ENCODE measurements around the gene KLHL29. TPM values are rescaled to one million over a fixed set of nuclear protein-coding genes. Genes with fewer than 3 reads are reported as not detected.

Gene KLHL29
- total and polyA plus RNA-seq, 2 donors (not counting 3 experiments of a cell fraction or from before 2014, with no cell fraction given), result 4.6 to 12.7 TPM

DNA sequence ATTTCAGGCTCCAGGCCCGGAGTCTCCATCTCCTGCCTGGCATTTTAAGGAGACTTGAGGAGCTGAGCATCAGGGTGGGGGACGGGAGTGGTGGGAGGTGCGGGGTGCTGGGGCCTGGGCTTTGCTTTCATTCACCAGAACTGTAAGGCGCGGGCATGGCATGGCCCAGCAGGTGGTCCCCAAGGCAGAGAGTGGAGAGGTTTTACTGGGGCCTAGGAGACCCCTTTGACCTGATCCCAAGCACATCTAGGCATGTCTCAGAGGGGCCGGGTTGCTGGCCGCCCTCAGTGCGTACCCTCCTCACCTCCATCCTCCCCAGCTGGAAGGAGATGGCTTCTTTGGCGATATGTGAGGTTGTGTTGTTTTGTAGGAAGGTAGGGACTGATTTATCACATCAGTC, 172.5 kb downstream of the KLHL29 start:
- no peaks in the 10 kb centered on the region for H3K9me1 ChIP-seq (replicated peaks; ENCODE audit: control insufficient read depth, extremely low read depth, insufficient read depth, low read length)
- intact Hi-C loops (cut with micrococcal nuclease), result no loop called here
- no TSS peak for BruUV-seq (replicated peaks)

More for the DNA sequence above, 172.5 kb downstream of the KLHL29 start:
- no peaks in the 10 kb centered on the region for H3K79me2 ChIP-seq (ENCODE audit: control insufficient read depth, insufficient read depth, low read length)
- ChIA-PET CTCF (no interaction called here), POLR2A (no interaction called here)
- H3K36me3 ChIP-seq (ENCODE audit: control insufficient read depth in 2 of 2, extremely low read depth in 1 of 2, insufficient read depth in 2 of 2, low read length in 2 of 2), result no peaks in the 10 kb centered on the region
- no peak overlapping the region for H3K4me3 ChIP-seq (replicated peaks in 1 of 3; ENCODE audit: insufficient read depth in 1 of 3, low read depth in 1 of 3, low read length in 3 of 3)
- no peaks in the 10 kb centered on the region for H3K9me3 ChIP-seq (replicated peaks; ENCODE audit: control insufficient read depth, insufficient read depth, low read length)
- no peak overlapping the region for H3K4me2 ChIP-seq (ENCODE audit: insufficient read depth, low read length)
- H3K27ac ChIP-seq (ENCODE audit: insufficient read depth, low read depth, low read length), result no peak overlapping the region
- H2AFZ ChIP-seq (ENCODE audit: low read depth, low read length), result no peak overlapping the region
- FAIRE-seq, result no peak
- TF ChIP-seq MYC (IDR thresholded peaks at IDR 0.05; ENCODE audit: low read depth, low read length) (no peak), GATA2 (IDR thresholded peaks at IDR 0.05; ENCODE audit: insufficient read depth, insufficient read length, low read depth, low read length) (no peak), POLR2A (IDR thresholded peaks at IDR 0.05; ENCODE audit: low read depth, low read length) (no peak), EZH2 (IDR thresholded peaks at IDR 0.05; ENCODE audit: borderline replicate concordance, low read depth, low read length, severe bottlenecking) (no peak), FOS (IDR thresholded peaks at IDR 0.05; ENCODE audit: borderline replicate concordance, insufficient read depth, low read length) (no peak), POLR2AphosphoS5 (IDR thresholded peaks at IDR 0.05; ENCODE audit: insufficient read depth, low read depth, low read length) (no peak), JUN (IDR thresholded peaks at IDR 0.05; ENCODE audit: borderline replicate concordance, insufficient read depth, insufficient read length, low read depth) (no peak)
- TF ChIP-seq, protein P1, sequence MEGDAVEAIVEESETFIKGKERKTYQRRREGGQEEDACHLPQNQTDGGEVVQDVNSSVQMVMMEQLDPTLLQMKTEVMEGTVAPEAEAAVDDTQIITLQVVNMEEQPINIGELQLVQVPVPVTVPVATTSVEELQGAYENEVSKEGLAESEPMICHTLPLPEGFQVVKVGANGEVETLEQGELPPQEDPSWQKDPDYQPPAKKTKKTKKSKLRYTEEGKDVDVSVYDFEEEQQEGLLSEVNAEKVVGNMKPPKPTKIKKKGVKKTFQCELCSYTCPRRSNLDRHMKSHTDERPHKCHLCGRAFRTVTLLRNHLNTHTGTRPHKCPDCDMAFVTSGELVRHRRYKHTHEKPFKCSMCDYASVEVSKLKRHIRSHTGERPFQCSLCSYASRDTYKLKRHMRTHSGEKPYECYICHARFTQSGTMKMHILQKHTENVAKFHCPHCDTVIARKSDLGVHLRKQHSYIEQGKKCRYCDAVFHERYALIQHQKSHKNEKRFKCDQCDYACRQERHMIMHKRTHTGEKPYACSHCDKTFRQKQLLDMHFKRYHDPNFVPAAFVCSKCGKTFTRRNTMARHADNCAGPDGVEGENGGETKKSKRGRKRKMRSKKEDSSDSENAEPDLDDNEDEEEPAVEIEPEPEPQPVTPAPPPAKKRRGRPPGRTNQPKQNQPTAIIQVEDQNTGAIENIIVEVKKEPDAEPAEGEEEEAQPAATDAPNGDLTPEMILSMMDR (IDR thresholded peaks at IDR 0.05; ENCODE audit: extremely low read depth in 1 of 2, insufficient read depth in 1 of 2, low read depth in 1 of 2, low read length in 2 of 2), result no peak
- TF ChIP-seq, protein P2, sequence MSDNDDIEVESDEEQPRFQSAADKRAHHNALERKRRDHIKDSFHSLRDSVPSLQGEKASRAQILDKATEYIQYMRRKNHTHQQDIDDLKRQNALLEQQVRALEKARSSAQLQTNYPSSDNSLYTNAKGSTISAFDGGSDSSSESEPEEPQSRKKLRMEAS (IDR thresholded peaks at IDR 0.05; ENCODE audit: insufficient read depth, insufficient read length), result no peak
- H4K20me1 ChIP-seq (replicated peaks; ENCODE audit: control insufficient read depth, extremely low read depth, insufficient read depth, low read length), result no peaks in the 10 kb centered on the region
- H3K27me3 ChIP-seq (ENCODE audit: control insufficient read depth in 2 of 2, insufficient read depth in 2 of 2, low read length in 2 of 2), result no peaks in the 10 kb centered on the region
- no peak for DNase-seq (ENCODE audit: low read depth, low spot score)
- no peak overlapping the region for H3K9ac ChIP-seq (replicated peaks; ENCODE audit: extremely low read depth, insufficient read depth, low read length)
- dilution Hi-C loops (cut with MboI; ENCODE audit: extremely low pct_ligation_motif_present, low sequenced_read_pairs), result no loop called here
- H3K4me1 ChIP-seq (ENCODE audit: control insufficient read depth, extremely low read depth, insufficient read depth, low read length), result no peaks in the 10 kb centered on the region

Data from endothelial cell of umbilical vein (primary cell).